T-helper 1 cell treated with Interleukin-12 subunit alpha and Interleukin-12 subunit beta and Interleukin-4 antibody, amounts not matched to agents 30 μg/mL and 1 μg/mL, for 36 hours (primary cell): Measurements from ENCODE around the gene RHPN2.
"Not testable (repeated sequence)": the region's sequence is repeated elsewhere in the genome, so short reads cannot be mapped to it uniquely, and the experiment has no call there.

Experiments
- H3K27ac Mint-ChIP-seq: one replicate; pipeline ENCODE4 v1.8.0; 2021; ENCODE audit warnings: mild to moderate bottlenecking, mixed read lengths
- H3K27me3 Mint-ChIP-seq: one replicate; pipeline ENCODE4 v1.8.0; 2021; ENCODE audit warnings: low read depth, mixed read lengths
- H3K36me3 Mint-ChIP-seq: one replicate; pipeline ENCODE4 v1.8.0; 2021; ENCODE audit warnings: low read depth, mixed read lengths
- H3K4me1 Mint-ChIP-seq: one replicate; pipeline ENCODE4 v1.8.0; 2021; ENCODE audit warnings: low read depth, mixed read lengths
- H3K4me3 Mint-ChIP-seq: one replicate; pipeline ENCODE4 v1.8.0; 2021; ENCODE audit warnings: mild to moderate bottlenecking, moderate library complexity, mixed read lengths
- H3K9me3 Mint-ChIP-seq: one replicate; pipeline ENCODE4 v1.8.0; 2021; ENCODE audit warnings: mixed read lengths

Gene RHPN2

GRCh38 chr19:33050110-33050509 is 14.6 kb downstream of the RHPN2 start:
- Mint-ChIP-seq H3K9me3 (no peaks in the 10 kb centered on the region), H3K27ac (no peak overlapping the region), H3K4me3 (no peak overlapping the region), H3K4me1 (no peaks in the 10 kb centered on the region), H3K36me3 (no peaks in the 10 kb centered on the region), H3K27me3 (no peaks in the 10 kb centered on the region)

DNA sequence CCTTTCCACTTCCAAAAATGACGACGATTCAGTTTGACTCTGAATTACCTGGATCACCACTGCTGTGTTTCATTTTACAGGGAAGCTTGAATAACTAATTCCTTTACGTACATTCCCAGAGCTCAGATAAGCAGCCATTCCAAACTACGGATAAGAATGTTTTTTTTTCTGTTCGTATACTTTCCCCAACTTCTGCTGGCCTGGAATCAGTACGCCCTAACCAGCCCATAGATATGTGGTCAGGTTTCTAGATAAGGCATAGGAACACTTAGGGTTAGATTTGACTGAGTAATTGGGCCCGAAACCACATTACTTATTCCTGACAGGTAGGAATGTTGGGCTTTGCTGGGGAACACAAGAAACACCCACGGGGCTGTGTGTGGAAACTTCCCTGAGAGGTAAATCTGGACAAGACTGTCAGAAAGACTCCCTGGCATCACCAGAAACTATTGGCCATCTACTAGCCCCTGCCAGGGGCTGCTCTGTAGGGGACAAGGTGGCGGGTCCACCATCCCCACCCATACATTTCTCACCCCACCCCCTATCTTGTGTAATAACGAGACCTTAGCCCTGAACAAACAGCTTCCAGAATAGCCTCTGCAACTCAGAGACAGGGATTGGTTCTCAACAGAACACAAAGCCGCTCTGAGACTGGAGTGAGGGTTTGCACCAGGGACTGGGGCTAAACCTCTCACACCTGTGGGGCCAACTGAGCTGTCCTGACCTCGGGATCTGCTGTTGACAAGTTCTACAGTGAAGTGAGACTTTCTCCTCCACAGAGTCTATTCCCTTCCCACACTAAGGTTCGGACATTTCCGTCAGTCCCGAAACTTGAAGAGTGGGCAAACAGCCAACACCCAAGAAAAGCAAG is 15.6 kb downstream of the RHPN2 start:
- H3K27ac Mint-ChIP-seq: no peak overlapping the region
- no peaks in the 10 kb centered on the region for H3K27me3 Mint-ChIP-seq
- no peaks in the 10 kb centered on the region for H3K4me1 Mint-ChIP-seq
- no peaks in the 10 kb centered on the region for H3K36me3 Mint-ChIP-seq
- H3K9me3 Mint-ChIP-seq: no peaks in the 10 kb centered on the region
- no peak overlapping the region for H3K4me3 Mint-ChIP-seq

DNA sequence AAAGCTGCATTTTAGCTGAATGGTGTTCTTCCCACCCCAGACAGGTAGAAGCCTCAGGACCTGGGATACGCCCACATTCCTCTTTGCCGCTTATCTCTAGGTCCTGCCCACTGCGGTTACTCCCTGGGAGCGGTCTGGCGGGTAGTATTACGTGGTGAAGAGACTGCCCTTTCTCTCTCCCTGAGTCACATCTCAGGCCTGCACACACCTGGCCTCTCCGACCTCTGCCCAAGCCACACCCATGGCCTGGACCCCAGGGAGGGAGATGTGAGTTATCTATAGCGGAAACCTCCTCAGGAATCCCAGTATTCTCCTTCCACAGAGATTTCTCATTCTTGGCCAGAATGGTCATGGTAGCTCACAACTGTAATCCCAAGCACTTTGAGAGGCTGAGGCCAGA is 17.3 kb downstream of the RHPN2 start:
- no peaks in the 10 kb centered on the region for H3K4me1 Mint-ChIP-seq
- no peak overlapping the region for H3K27ac Mint-ChIP-seq
- no peak overlapping the region for H3K4me3 Mint-ChIP-seq
- H3K9me3 Mint-ChIP-seq: no peaks in the 10 kb centered on the region
- no peaks in the 10 kb centered on the region for H3K36me3 Mint-ChIP-seq
- no peaks in the 10 kb centered on the region for H3K27me3 Mint-ChIP-seq

- H3K4me3 Mint-ChIP-seq, H3K36me3 Mint-ChIP-seq, H3K27me3 Mint-ChIP-seq, H3K27ac Mint-ChIP-seq, H3K4me1 Mint-ChIP-seq, H3K9me3 Mint-ChIP-seq: not testable (repeated sequence)
Observed at GRCh38 chr19:33041828-33042160, 22.9 kb downstream of the RHPN2 start.

- H3K9me3 Mint-ChIP-seq: no peaks in the 10 kb centered on the region
- no peak overlapping the region for H3K27ac Mint-ChIP-seq
- H3K27me3 Mint-ChIP-seq: no peaks in the 10 kb centered on the region
- no peak overlapping the region for H3K4me3 Mint-ChIP-seq
- peaks cover 9% of the 10 kb centered on the region for H3K4me1 Mint-ChIP-seq
- peaks cover 2% of the 10 kb centered on the region for H3K36me3 Mint-ChIP-seq
Observed at GRCh38 chr19:33040994-33041827, 23.5 kb downstream of the RHPN2 start.

GRCh38 chr19:33039815-33040214 is 24.9 kb downstream of the RHPN2 start:
- Mint-ChIP-seq H3K36me3 (peaks cover 2% of the 10 kb centered on the region), H3K9me3 (no peaks in the 10 kb centered on the region), H3K27ac (no peak overlapping the region), H3K4me1 (peaks cover 9% of the 10 kb centered on the region), H3K4me3 (no peak overlapping the region), H3K27me3 (no peaks in the 10 kb centered on the region)

DNA sequence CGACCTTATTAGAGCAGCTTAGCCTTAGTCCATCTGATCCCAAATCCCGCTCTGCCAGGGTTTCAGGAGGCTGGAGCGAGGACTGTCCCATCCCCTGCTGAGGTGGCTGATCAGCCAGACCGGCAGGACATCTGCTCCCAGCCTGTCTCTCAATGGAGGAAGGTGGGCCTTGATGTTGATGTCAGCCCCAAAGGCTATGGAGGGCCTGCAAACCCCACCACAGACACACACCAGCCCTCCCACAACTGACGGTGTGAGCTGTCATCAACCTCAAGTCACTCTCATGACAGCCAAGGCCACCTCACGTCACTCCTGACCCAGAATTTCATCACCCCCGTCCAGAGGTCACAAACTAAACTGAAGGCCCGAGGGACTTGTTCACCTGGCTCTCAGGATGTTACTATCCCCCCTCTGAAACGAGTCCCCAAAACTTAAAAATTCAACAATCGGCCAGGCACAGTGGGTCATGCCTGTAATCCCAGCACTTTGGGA is 25.5 kb downstream of the RHPN2 start:
- Mint-ChIP-seq H3K27ac (no peak overlapping the region), H3K36me3 (peaks cover 2% of the 10 kb centered on the region), H3K4me1 (peaks cover 9% of the 10 kb centered on the region), H3K9me3 (no peaks in the 10 kb centered on the region), H3K27me3 (no peaks in the 10 kb centered on the region), H3K4me3 (no peak overlapping the region)

GRCh38 chr19:33037168-33038025 is 27.3 kb downstream of the RHPN2 start:
- H3K27me3 Mint-ChIP-seq, H3K36me3 Mint-ChIP-seq, H3K9me3 Mint-ChIP-seq, H3K4me1 Mint-ChIP-seq: not testable (repeated sequence)
- peak overlapping the region; percentile 76 for H3K27ac Mint-ChIP-seq
- peak overlapping the region; percentile 56 for H3K4me3 Mint-ChIP-seq

GRCh38 chr19:33036370-33037167 is 28.1 kb downstream of the RHPN2 start:
- H3K4me3 Mint-ChIP-seq, H3K9me3 Mint-ChIP-seq, H3K4me1 Mint-ChIP-seq, H3K36me3 Mint-ChIP-seq, H3K27me3 Mint-ChIP-seq: not testable (repeated sequence)
- peak overlapping the region; percentile 76 for H3K27ac Mint-ChIP-seq

DNA sequence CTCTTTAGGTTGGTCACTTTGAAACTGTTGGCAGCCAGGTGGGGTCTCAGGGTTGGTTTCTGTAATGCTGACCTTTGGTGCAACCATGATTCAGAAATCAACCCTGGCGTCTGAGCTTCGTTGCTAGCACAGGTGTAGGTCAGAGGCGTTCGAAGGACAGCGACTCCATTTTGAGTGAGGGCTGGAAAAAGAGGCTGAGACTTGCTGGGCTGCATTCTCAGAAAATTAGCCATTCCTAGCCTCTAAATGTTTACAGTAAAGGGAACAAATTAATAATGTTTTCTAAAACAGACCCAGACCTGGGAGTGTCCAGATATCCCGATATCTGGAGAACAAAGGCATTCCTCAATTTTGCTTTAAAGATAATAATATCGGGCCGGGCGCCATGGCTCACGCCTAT is 29.2 kb downstream of the RHPN2 start:
- Mint-ChIP-seq H3K9me3 (no peaks in the 10 kb centered on the region), H3K4me3 (no peak overlapping the region), H3K27me3 (no peaks in the 10 kb centered on the region), H3K4me1 (peaks cover 9% of the 10 kb centered on the region), H3K36me3 (peaks cover 2% of the 10 kb centered on the region), H3K27ac (no peak overlapping the region)

GRCh38 chr19:33032218-33032781 is 32.4 kb downstream of the RHPN2 start:
- peaks cover 8% of the 10 kb centered on the region for H3K9me3 Mint-ChIP-seq
- H3K27ac Mint-ChIP-seq: no peak overlapping the region
- H3K36me3 Mint-ChIP-seq: no peaks in the 10 kb centered on the region
- H3K4me1 Mint-ChIP-seq: peaks cover 4% of the 10 kb centered on the region
- no peak overlapping the region for H3K4me3 Mint-ChIP-seq
- H3K27me3 Mint-ChIP-seq: no peaks in the 10 kb centered on the region

GRCh38 chr19:33029746-33030303 is 34.9 kb downstream of the RHPN2 start:
- no peak overlapping the region for H3K4me3 Mint-ChIP-seq
- H3K27me3 Mint-ChIP-seq: no peaks in the 10 kb centered on the region

GRCh38 chr19:33026602-33027001 is 38.1 kb downstream of the RHPN2 start:
- not testable (repeated sequence) for H3K36me3 Mint-ChIP-seq, H3K27ac Mint-ChIP-seq, H3K9me3 Mint-ChIP-seq, H3K4me3 Mint-ChIP-seq, H3K27me3 Mint-ChIP-seq, H3K4me1 Mint-ChIP-seq

More at GRCh38 chr19:33029746-33030303, 34.9 kb downstream of the RHPN2 start:
- Mint-ChIP-seq H3K36me3 (no peaks in the 10 kb centered on the region), H3K4me1 (no peaks in the 10 kb centered on the region), H3K27ac (no peak overlapping the region), H3K9me3 (peaks cover 8% of the 10 kb centered on the region)
